HepG2 (cell line): ENCODE data around the gene RITA1. TPM values are rescaled to one million over a fixed set of nuclear protein-coding genes. Genes with fewer than 3 reads are reported as not detected.
A peak's percentile ranks its signal among the peaks of the same experiment; 100 is the strongest.

Experiments used
- CREB1 ChIP-seq, 2 experiments: fragments of 450-650 bp in 1 of 2; IDR thresholded peaks; 2 replicates each; pipeline ENCODE4 v1.6.1; 2016 to 2017; ENCODE audit warnings: control low read depth in 1 of 2, mild to moderate bottlenecking in 1 of 2, missing compliant biosample characterization in 1 of 2, missing genetic modification characterization in 1 of 2
- DNMT3B ChIP-seq: conservative IDR thresholded peaks from 2 replicates; pipeline ENCODE4 v1.6.1; 2016; ENCODE audit warnings: missing biosample characterization, control low read depth
- GATA4 ChIP-seq: sonication (generic); IDR thresholded peaks from 2 replicates; pipeline ENCODE4 v1.6.1; 2016; ENCODE audit warnings: antibody characterized with exemption, low read depth, borderline replicate concordance
- HDAC1 ChIP-seq: sonication (generic); formaldehyde crosslinking; IDR thresholded peaks from 2 replicates; pipeline ENCODE4 v1.5.1; 2020; ENCODE audit warnings: mild to moderate bottlenecking, missing genetic modification reagents
- IKZF4 ChIP-seq: sonication (generic); formaldehyde crosslinking; IDR thresholded peaks from 2 replicates; pipeline ENCODE4 v1.5.1; 2020; ENCODE audit warnings: borderline replicate concordance, mild to moderate bottlenecking, low read depth, missing genetic modification reagents; ENCODE audit errors: not compliant biosample characterization
- RXRB ChIP-seq: IDR thresholded peaks from 2 replicates; pipeline ENCODE4 v1.6.1; 2016; ENCODE audit warnings: borderline replicate concordance, missing genetic modification reagents, missing compliant biosample characterization
- TMF1 ChIP-seq: sonication (generic); formaldehyde crosslinking; IDR thresholded peaks from 2 replicates; pipeline ENCODE4 v1.8.1; 2022; ENCODE audit warnings: low read depth, missing genetic modification reagents
- TOPORS ChIP-seq: sonication (generic); formaldehyde crosslinking; IDR thresholded peaks from 2 replicates; pipeline ENCODE4 v1.8.0; 2023; ENCODE audit warnings: mild to moderate bottlenecking, missing genetic modification reagents
- ZBTB7A ChIP-seq: sonication (generic); formaldehyde crosslinking; IDR thresholded peaks from 2 replicates; pipeline ENCODE4 v1.8.0; 2022; ENCODE audit warnings: mild to moderate bottlenecking, missing genetic modification reagents
- ZFYVE20 ChIP-seq: sonication (generic); formaldehyde crosslinking; IDR thresholded peaks from 2 replicates; pipeline ENCODE4 v1.8.0; 2023; ENCODE audit warnings: low read depth, mild to moderate bottlenecking, moderate library complexity, missing genetic modification reagents, borderline replicate concordance
- ZNF619 ChIP-seq: sonication (generic); formaldehyde crosslinking; IDR thresholded peaks from 2 replicates; pipeline ENCODE4 v1.4.0; 2020; ENCODE audit warnings: mild to moderate bottlenecking, missing genetic modification reagents
- ZNF788 ChIP-seq: sonication (generic); formaldehyde crosslinking; IDR thresholded peaks from 2 replicates; pipeline ENCODE4 v1.5.0; 2020; ENCODE audit warnings: mild to moderate bottlenecking, missing genetic modification reagents, borderline replicate concordance
- polyA plus RNA-seq, 8 experiments: library from polyadenylated mRNA; depleted of rRNA in 3 of 8; stranded (reverse) in 7 of 8; unstranded in 1 of 8; fragments of >200 nt; fragmentation: Illumina TruSeq in 4 of 8; extraction: Trizol in 4 of 8; gene quantifications; 2 replicates each; pipeline versions ENCODE4 v1.2.1 to v1.2.3, GENCODE V29; 2011 to 2016; ENCODE audit warnings: low read depth in 4 of 8, missing spikeins in 1 of 8, mixed read lengths in 1 of 8; ENCODE audit not compliant: insufficient read depth in 1 of 8
- total RNA-seq, 5 experiments: library from RNA; depleted of rRNA; stranded (reverse); fragments of >200 nt; fragmentation: Illumina TruSeq; extraction: Trizol; gene quantifications; 2 replicates each; pipeline ENCODE4 v1.2.3, GENCODE V29; 2016; ENCODE audit warnings: low read depth in 1 of 5
- TF ChIP-seq, protein P1 (sequence below): fragments of 450-650 bp; IDR thresholded peaks from 2 replicates; pipeline ENCODE4 v1.6.1; 2016
- TF ChIP-seq, protein P2 (sequence below): sonication (generic); formaldehyde crosslinking; IDR thresholded peaks from 2 replicates; pipeline ENCODE4 v1.4.0; 2020; ENCODE audit warnings: missing genetic modification reagents
- TF ChIP-seq, protein P3 (sequence below): sonication (generic); formaldehyde crosslinking; IDR thresholded peaks from 2 replicates; pipeline ENCODE4 v1.4.0; 2020; ENCODE audit warnings: mild to moderate bottlenecking, missing genetic modification reagents

The RITA1 gene
- total and polyA plus RNA-seq, 2 of the 13 experiments (the other 11 are each of a cell fraction or from before 2014, with no cell fraction given): 12.4 to 28.9 TPM

DNA sequence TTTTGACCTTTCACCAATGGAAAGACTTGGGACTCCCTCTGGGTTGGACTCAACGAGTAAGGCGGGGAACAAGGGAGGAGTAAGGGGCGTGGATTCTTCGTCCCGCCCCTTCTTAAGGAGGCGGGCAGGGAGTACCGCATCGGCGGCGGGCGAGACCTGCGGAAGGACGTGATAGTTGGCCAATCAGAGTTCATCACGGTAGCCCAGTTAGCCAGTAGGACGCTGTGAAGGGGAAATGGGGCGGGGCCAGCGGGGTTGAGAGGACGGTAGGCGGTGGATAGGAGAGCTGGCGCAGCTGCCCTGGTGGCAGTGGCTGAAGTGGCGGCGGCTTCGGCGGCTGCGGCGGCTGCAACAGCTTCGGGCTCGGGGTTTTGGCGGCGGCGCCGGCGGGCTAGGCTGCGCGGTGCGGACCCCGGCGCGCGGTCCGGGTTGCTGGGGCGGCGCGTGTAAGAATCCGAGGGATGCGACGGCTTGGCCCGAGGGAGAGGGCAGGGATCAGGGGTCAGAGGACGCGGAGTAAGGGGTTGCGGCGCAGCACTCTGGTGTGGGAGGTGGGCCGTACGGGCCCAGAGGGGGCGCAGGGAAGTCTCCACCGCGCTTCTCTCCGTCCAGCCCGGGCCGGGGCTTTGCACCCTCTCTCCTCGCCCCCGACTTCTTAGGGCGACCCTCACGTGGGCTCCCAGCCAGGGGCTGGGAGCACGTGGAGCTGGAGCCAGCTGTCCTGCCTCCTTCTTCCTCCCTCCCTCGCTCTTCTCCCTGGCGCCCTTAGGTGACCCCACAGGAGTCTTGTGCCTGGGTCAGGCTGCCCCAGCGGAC lies 35.9 kb downstream of the RITA1 start, which contains the start of gene TPCN1 (continued):
- TF ChIP-seq ZNF619 (CRISPR knock-in tag) (peak; percentile 45; the same call in 1 of the 2 replicates), HDAC1 (CRISPR knock-in tag) (peak; percentile 49; the same call in 1 of the 2 replicates), IKZF4 (CRISPR knock-in tag) (peak; percentile 47), RXRB (peak; percentile 84), TOPORS (0 out of 2 replicates have a peak, but pooled peaks have one; percentile 47), TMF1 (CRISPR knock-in tag) (0 out of 2 replicates have a peak, but pooled peaks have one; percentile 56), GATA4 (peak; percentile 72; the same call in 1 of the 2 replicates), ZNF788 (peak; percentile 39; the same call in 1 of the 2 replicates), ZFYVE20 (0 out of 2 replicates have a peak, but pooled peaks have one; percentile 60), ZBTB7A (peak; percentile 86), DNMT3B (CRISPR knock-in tag) (no peak), CREB1 (IDR thresholded peaks at IDR 0.05) (peak; percentile 72), CREB1 (CRISPR knock-in tag; IDR thresholded peaks at IDR 0.05) (peak; percentile 10; the same call in 1 of the 2 replicates)
- TF ChIP-seq, protein P1, sequence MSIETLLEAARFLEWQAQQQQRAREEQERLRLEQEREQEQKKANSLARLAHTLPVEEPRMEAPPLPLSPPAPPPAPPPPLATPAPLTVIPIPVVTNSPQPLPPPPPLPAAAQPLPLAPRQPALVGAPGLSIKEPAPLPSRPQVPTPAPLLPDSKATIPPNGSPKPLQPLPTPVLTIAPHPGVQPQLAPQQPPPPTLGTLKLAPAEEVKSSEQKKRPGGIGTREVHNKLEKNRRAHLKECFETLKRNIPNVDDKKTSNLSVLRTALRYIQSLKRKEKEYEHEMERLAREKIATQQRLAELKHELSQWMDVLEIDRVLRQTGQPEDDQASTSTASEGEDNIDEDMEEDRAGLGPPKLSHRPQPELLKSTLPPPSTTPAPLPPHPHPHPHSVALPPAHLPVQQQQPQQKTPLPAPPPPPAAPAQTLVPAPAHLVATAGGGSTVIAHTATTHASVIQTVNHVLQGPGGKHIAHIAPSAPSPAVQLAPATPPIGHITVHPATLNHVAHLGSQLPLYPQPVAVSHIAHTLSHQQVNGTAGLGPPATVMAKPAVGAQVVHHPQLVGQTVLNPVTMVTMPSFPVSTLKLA: peak; percentile 49
- TF ChIP-seq, protein P2, sequence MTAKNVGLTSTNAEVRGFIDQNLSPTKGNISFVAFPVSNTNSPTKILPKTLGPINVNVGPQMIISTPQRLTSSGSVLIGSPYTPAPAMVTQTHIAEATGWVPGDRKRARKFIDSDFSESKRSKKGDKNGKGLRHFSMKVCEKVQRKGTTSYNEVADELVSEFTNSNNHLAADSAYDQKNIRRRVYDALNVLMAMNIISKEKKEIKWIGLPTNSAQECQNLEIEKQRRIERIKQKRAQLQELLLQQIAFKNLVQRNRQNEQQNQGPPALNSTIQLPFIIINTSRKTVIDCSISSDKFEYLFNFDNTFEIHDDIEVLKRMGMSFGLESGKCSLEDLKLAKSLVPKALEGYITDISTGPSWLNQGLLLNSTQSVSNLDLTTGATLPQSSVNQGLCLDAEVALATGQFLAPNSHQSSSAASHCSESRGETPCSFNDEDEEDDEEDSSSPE (CRISPR knock-in tag): 0 out of 2 replicates have a peak, but pooled peaks have one; percentile 15
- TF ChIP-seq, protein P3, sequence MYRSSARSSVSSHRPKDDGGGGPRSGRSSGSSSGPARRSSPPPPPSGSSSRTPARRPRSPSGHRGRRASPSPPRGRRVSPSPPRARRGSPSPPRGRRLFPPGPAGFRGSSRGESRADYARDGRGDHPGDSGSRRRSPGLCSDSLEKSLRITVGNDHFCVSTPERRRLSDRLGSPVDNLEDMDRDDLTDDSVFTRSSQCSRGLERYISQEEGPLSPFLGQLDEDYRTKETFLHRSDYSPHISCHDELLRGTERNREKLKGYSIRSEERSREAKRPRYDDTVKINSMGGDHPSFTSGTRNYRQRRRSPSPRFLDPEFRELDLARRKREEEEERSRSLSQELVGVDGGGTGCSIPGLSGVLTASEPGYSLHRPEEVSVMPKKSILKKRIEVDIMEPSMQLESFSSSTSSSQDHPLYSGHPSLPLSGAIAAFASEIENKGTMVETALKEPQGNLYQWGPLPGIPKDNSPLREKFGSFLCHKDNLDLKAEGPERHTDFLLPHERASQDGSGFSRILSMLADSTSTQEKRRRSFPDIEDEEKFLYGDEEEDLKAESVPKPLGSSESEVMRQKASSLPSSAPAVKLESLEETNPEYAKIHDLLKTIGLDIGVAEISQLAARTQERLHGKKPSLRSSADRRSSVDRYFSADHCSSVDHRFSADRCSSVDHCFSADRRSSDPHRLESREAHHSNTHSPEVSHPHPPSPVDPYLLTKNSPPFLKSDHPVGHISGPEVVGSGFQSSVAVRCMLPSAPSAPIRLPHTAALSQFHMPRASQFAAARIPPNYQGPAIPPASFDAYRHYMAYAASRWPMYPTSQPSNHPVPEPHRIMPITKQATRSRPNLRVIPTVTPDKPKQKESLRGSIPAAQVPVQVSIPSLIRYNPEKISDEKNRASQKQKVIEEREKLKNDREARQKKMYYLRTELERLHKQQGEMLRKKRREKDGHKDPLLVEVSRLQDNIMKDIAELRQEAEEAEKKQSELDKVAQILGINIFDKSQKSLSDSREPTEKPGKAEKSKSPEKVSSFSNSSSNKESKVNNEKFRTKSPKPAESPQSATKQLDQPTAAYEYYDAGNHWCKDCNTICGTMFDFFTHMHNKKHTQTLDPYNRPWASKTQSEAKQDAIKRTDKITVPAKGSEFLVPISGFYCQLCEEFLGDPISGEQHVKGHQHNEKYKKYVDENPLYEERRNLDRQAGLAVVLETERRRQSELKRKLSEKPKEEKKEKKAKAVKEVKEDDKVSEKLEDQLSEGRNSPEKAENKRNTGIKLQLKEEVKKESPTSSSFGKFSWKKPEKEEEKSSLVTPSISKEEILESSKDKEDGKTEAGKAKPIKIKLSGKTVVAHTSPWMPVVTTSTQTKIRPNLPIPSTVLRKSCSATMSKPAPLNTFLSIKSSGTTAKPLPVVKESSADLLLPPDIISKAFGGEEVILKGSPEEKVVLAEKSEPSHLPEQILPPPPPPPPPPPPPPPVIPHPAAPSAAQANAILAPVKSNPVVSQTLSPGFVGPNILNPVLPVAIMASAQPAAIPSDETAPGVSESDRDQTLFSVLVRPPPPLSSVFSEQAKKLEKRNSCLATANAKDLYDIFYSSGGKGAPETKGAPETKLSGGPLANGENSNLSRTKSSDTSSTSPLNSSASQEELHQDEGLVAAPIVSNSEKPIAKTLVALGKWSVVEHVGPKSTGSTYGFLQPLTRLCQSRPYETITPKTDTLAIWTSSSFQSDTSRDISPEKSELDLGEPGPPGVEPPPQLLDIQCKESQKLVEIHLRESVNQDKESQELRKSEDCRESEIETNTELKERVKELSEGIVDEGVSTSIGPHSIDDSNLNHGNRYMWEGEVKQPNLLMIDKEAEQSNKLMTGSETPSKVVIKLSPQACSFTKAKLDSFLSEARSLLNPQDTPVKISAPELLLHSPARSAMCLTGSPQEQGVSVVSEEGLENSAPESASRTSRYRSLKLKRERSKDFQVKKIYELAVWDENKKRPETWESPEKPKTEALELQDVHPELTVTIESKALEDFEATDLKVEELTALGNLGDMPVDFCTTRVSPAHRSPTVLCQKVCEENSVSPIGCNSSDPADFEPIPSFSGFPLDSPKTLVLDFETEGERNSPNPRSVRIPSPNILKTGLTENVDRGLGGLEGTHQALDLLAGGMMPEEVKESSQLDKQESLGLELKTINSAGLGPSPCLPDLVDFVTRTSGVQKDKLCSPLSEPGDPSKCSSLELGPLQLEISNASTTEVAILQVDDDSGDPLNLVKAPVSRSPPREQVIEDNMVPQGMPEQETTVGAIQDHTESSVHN: peak; percentile 69; the same call in 1 of the 2 replicates
